Measurements from ENCODE around the gene CLRN1. TPM values are rescaled to one million over a fixed set of nuclear protein-coding genes. Genes with fewer than 3 reads are reported as not detected.

Gene CLRN1
- total RNA-seq, result not detected

- ChIA-PET CTCF (no interaction called here), POLR2A (no interaction called here)
- ATAC-seq, result no peak
- Mint-ChIP-seq H3K36me3 (ENCODE audit: low read depth) (no peaks in the 10 kb centered on the region), H3K4me1 (ENCODE audit: low read depth) (no peaks in the 10 kb centered on the region), H3K9me3 (ENCODE audit: insufficient read depth) (no peaks in the 10 kb centered on the region), H3K4me3 (no peak within 1 kb of the TSS), H3K27me3 (ENCODE audit: low read depth) (peaks cover 13% of the 10 kb centered on the region), H3K27ac (no peak within 1 kb of the TSS)
- DNase-seq, result no peak
Observed at GRCh38 chr3:150972366-150973071, at the start of gene CLRN1. TSS of gene CLRN1 (minus strand) at chr3:150972727. CDS start at chr3:150972708, 19 bp downstream.

- no peak for ATAC-seq
- H3K9me3 Mint-ChIP-seq (ENCODE audit: insufficient read depth), result no peaks in the 10 kb centered on the region
- no peak overlapping the region for H3K27ac Mint-ChIP-seq
- H3K4me3 Mint-ChIP-seq, result no peak overlapping the region
- CTCF ChIA-PET, result no interaction called here
- no peak for DNase-seq
- no peaks in the 10 kb centered on the region for H3K4me1 Mint-ChIP-seq (ENCODE audit: low read depth)
- POLR2A ChIA-PET, result no interaction called here
- peaks cover 8% of the 10 kb centered on the region for H3K27me3 Mint-ChIP-seq (ENCODE audit: low read depth)
- no peaks in the 10 kb centered on the region for H3K36me3 Mint-ChIP-seq (ENCODE audit: low read depth)
Observed at GRCh38 chr3:151016478-151016795, 43.9 kb upstream of the CLRN1 start.

GRCh38 chr3:151015767-151016477, 43.4 kb upstream of the CLRN1 start:
- ATAC-seq (no peak), DNase-seq (no peak)
- no peak overlapping the region for H3K4me3 Mint-ChIP-seq
- H3K4me1 Mint-ChIP-seq (ENCODE audit: low read depth), result no peaks in the 10 kb centered on the region
- peaks cover 5% of the 10 kb centered on the region for H3K27me3 Mint-ChIP-seq (ENCODE audit: low read depth)
- no peaks in the 10 kb centered on the region for H3K9me3 Mint-ChIP-seq (ENCODE audit: insufficient read depth)
- ChIA-PET POLR2A (no interaction called here), CTCF (no interaction called here)
- no peaks in the 10 kb centered on the region for H3K36me3 Mint-ChIP-seq (ENCODE audit: low read depth)
- no peak overlapping the region for H3K27ac Mint-ChIP-seq

- no peak for DNase-seq
- H3K4me1 Mint-ChIP-seq (ENCODE audit: low read depth), result no peaks in the 10 kb centered on the region
- ChIA-PET POLR2A (no interaction called here), CTCF (interaction anchor here (0.8 kb wide), 1 partner anchor 130 kb away, joined by 3 read pairs; no protein-coding TSS in a partner anchor)
- no peaks in the 10 kb centered on the region for H3K36me3 Mint-ChIP-seq (ENCODE audit: low read depth)
- H3K9me3 Mint-ChIP-seq (ENCODE audit: insufficient read depth), result no peaks in the 10 kb centered on the region
- ATAC-seq, result no peak
- peaks cover 5% of the 10 kb centered on the region for H3K27me3 Mint-ChIP-seq (ENCODE audit: low read depth)
- H3K4me3 Mint-ChIP-seq, result no peak overlapping the region
- no peak overlapping the region for H3K27ac Mint-ChIP-seq
Observed at GRCh38 chr3:151015181-151015580, 42.7 kb upstream of the CLRN1 start.

- ChIA-PET CTCF (interaction anchor here (0.8 kb wide), 1 partner anchor 131 kb away, joined by 3 read pairs; no protein-coding TSS in a partner anchor), POLR2A (no interaction called here)
- H3K27ac Mint-ChIP-seq, result no peak overlapping the region
- H3K27me3 Mint-ChIP-seq (ENCODE audit: low read depth), result peaks cover 5% of the 10 kb centered on the region
- H3K4me3 Mint-ChIP-seq, result no peak overlapping the region
- H3K9me3 Mint-ChIP-seq (ENCODE audit: insufficient read depth), result no peaks in the 10 kb centered on the region
- ATAC-seq, result no peak
- H3K4me1 Mint-ChIP-seq (ENCODE audit: low read depth), result no peaks in the 10 kb centered on the region
- no peak for DNase-seq
- no peaks in the 10 kb centered on the region for H3K36me3 Mint-ChIP-seq (ENCODE audit: low read depth)
Observed at GRCh38 chr3:151014501-151015018, 42.0 kb upstream of the CLRN1 start.

- no peaks in the 10 kb centered on the region for H3K9me3 Mint-ChIP-seq (ENCODE audit: insufficient read depth)
- POLR2A ChIA-PET, result no interaction called here
- H3K4me3 Mint-ChIP-seq, result no peak overlapping the region
- peaks cover 5% of the 10 kb centered on the region for H3K27me3 Mint-ChIP-seq (ENCODE audit: low read depth)
- DNase-seq (no peak), ATAC-seq (no peak)
- H3K36me3 Mint-ChIP-seq (ENCODE audit: low read depth), result no peaks in the 10 kb centered on the region
- H3K4me1 Mint-ChIP-seq (ENCODE audit: low read depth), result no peaks in the 10 kb centered on the region
- no peak overlapping the region for H3K27ac Mint-ChIP-seq
- CTCF ChIA-PET, result no interaction called here
Observed at GRCh38 chr3:151012753-151013152, 40.2 kb upstream of the CLRN1 start.

- Mint-ChIP-seq H3K27me3 (ENCODE audit: low read depth) (peaks cover 7% of the 10 kb centered on the region), H3K4me1 (ENCODE audit: low read depth) (no peaks in the 10 kb centered on the region), H3K4me3 (no peak overlapping the region), H3K27ac (no peak overlapping the region), H3K36me3 (ENCODE audit: low read depth) (no peaks in the 10 kb centered on the region), H3K9me3 (ENCODE audit: insufficient read depth) (no peaks in the 10 kb centered on the region)
- ChIA-PET POLR2A (no interaction called here), CTCF (no interaction called here)
- ATAC-seq (no peak), DNase-seq (no peak)
Observed at GRCh38 chr3:151011427-151011826, 38.9 kb upstream of the CLRN1 start.

GRCh38 chr3:151009981-151010380, 37.5 kb upstream of the CLRN1 start:
- DNase-seq (no peak), ATAC-seq (no peak)
- Mint-ChIP-seq H3K36me3 (ENCODE audit: low read depth) (no peaks in the 10 kb centered on the region), H3K4me1 (ENCODE audit: low read depth) (no peaks in the 10 kb centered on the region), H3K27me3 (ENCODE audit: low read depth) (peaks cover 3% of the 10 kb centered on the region), H3K4me3 (no peak overlapping the region), H3K27ac (no peak overlapping the region), H3K9me3 (ENCODE audit: insufficient read depth) (no peaks in the 10 kb centered on the region)
- CTCF ChIA-PET, result no interaction called here
- POLR2A ChIA-PET, result no interaction called here

GRCh38 chr3:151009430-151009829, 36.9 kb upstream of the CLRN1 start:
- H3K27me3 Mint-ChIP-seq (ENCODE audit: low read depth), result peaks cover 1% of the 10 kb centered on the region
- no peaks in the 10 kb centered on the region for H3K9me3 Mint-ChIP-seq (ENCODE audit: insufficient read depth)
- CTCF ChIA-PET, result interaction anchor here (1.0 kb wide), 1 partner anchor 147 kb away, joined by 3 read pairs; no protein-coding TSS in a partner anchor
- H3K4me1 Mint-ChIP-seq (ENCODE audit: low read depth), result no peaks in the 10 kb centered on the region
- ATAC-seq, result no peak
- no peak for DNase-seq
- H3K4me3 Mint-ChIP-seq, result no peak overlapping the region
- POLR2A ChIA-PET, result no interaction called here
- H3K36me3 Mint-ChIP-seq (ENCODE audit: low read depth), result no peaks in the 10 kb centered on the region
- H3K27ac Mint-ChIP-seq, result no peak overlapping the region

- ChIA-PET POLR2A (no interaction called here), CTCF (interaction anchor here (1.0 kb wide), 1 partner anchor 148 kb away, joined by 3 read pairs; no protein-coding TSS in a partner anchor)
- Mint-ChIP-seq H3K27ac (no peak overlapping the region), H3K4me3 (no peak overlapping the region), H3K9me3 (ENCODE audit: insufficient read depth) (no peaks in the 10 kb centered on the region), H3K36me3 (ENCODE audit: low read depth) (no peaks in the 10 kb centered on the region), H3K4me1 (ENCODE audit: low read depth) (no peaks in the 10 kb centered on the region), H3K27me3 (ENCODE audit: low read depth) (peaks cover 1% of the 10 kb centered on the region)
- ATAC-seq (no peak), DNase-seq (no peak)
Observed at GRCh38 chr3:151008699-151009098, 36.2 kb upstream of the CLRN1 start.

GRCh38 chr3:151003768-151004134, 31.2 kb upstream of the CLRN1 start:
- Mint-ChIP-seq H3K4me3 (no peak overlapping the region), H3K36me3 (ENCODE audit: low read depth) (no peaks in the 10 kb centered on the region), H3K27me3 (ENCODE audit: low read depth) (peaks cover 1% of the 10 kb centered on the region), H3K9me3 (ENCODE audit: insufficient read depth) (no peaks in the 10 kb centered on the region), H3K27ac (no peak overlapping the region), H3K4me1 (ENCODE audit: low read depth) (no peaks in the 10 kb centered on the region)
- ATAC-seq (no peak), DNase-seq (no peak)
- CTCF ChIA-PET, result no interaction called here
- POLR2A ChIA-PET, result no interaction called here

- H3K4me1 Mint-ChIP-seq (ENCODE audit: low read depth), result no peaks in the 10 kb centered on the region
- ChIA-PET POLR2A (no interaction called here), CTCF (no interaction called here)
- DNase-seq (no peak), ATAC-seq (no peak)
- H3K27me3 Mint-ChIP-seq (ENCODE audit: low read depth), result peaks cover 4% of the 10 kb centered on the region
- H3K4me3 Mint-ChIP-seq, result no peak overlapping the region
- H3K27ac Mint-ChIP-seq, result no peak overlapping the region
- no peaks in the 10 kb centered on the region for H3K36me3 Mint-ChIP-seq (ENCODE audit: low read depth)
- H3K9me3 Mint-ChIP-seq (ENCODE audit: insufficient read depth), result no peaks in the 10 kb centered on the region
Observed at GRCh38 chr3:151003029-151003767, 30.7 kb upstream of the CLRN1 start.

Data from activated CD8-positive, alpha-beta T cell treated with anti-CD3 and anti-CD28 coated beads, Interleukin-2, amount 10 ng/mL, durations not matched to agents 7 days and 5 days (primary cell).